MCF 10A (cell line): ENCODE results near the gene LYPLA2. TPM values are rescaled to one million over a fixed set of nuclear protein-coding genes. Genes with fewer than 3 reads are reported as not detected.
A peak's percentile ranks its signal among the peaks of the same experiment; 100 is the strongest.
"Not testable (repeated sequence)": the region's sequence is repeated elsewhere in the genome, so short reads cannot be mapped to it uniquely, and the experiment has no call there.

Experiments used
- BruUV-seq: library from RNA; stranded (reverse); fragments of 400-500 nt; replicated peaks from 2 replicates; lab custom pipeline; 2021; lab: Mats Ljungman, UMichigan
- CTCF ChIA-PET: fragments of 300-600 bp; sonication (Branson Sonifier 250); formaldehyde crosslinking; extraction: SDS; loops from one replicate; lab custom pipeline; 2021; ENCODE audit warnings: antibody characterized with exemption, inconsistent platforms; lab: Yijun Ruan, JAX
- POLR2A ChIA-PET: fragments of 300-600, 350-650 bp; sonication (Branson Sonifier 250); formaldehyde crosslinking; extraction: SDS; loops from one replicate; lab custom pipeline; 2020; ENCODE audit warnings: antibody characterized with exemption, inconsistent platforms; lab: Yijun Ruan, JAX
- DNase-seq: peaks from one replicate; pipeline ENCODE4 v3.0.0-alpha.2; 2018; ENCODE audit not compliant: unreplicated experiment
- H3K27ac Mint-ChIP-seq: one replicate; pipeline ENCODE4 v1.8.0; 2022; ENCODE audit warnings: mild to moderate bottlenecking, low read depth, mixed read lengths; ENCODE audit not compliant: unreplicated experiment
- H3K27me3 Mint-ChIP-seq: one replicate; pipeline ENCODE4 v1.8.0; 2022; ENCODE audit warnings: mixed read lengths; ENCODE audit not compliant: insufficient read depth, unreplicated experiment
- H3K36me3 Mint-ChIP-seq: one replicate; pipeline ENCODE4 v1.8.0; 2022; ENCODE audit warnings: mild to moderate bottlenecking, moderate library complexity, mixed read lengths; ENCODE audit not compliant: insufficient read depth, unreplicated experiment
- H3K4me1 Mint-ChIP-seq: one replicate; pipeline ENCODE4 v1.8.0; 2022; ENCODE audit warnings: mixed read lengths; ENCODE audit not compliant: insufficient read depth, unreplicated experiment
- H3K4me3 Mint-ChIP-seq: one replicate; pipeline ENCODE4 v1.8.0; 2022; ENCODE audit warnings: mild to moderate bottlenecking, moderate library complexity, mixed read lengths; ENCODE audit not compliant: unreplicated experiment
- H3K9me3 Mint-ChIP-seq: one replicate; pipeline ENCODE4 v1.8.0; 2022; ENCODE audit warnings: mixed read lengths; ENCODE audit not compliant: unreplicated experiment
- CTCF ChIP-seq: fragments of 200-600 bp; IDR thresholded peaks from one replicate; pipeline ENCODE4 v1.8.0; 2022; ENCODE audit warnings: antibody characterized with exemption, mild to moderate bottlenecking; ENCODE audit not compliant: unreplicated experiment
- intact Hi-C: fragments of 100-400 bp; cut with micrococcal nuclease; formaldehyde crosslinking; loops from 2 replicates; pipeline ENCODE4 v1.14.1; 2022
- total RNA-seq: library from RNA; stranded (reverse); gene quantifications from 2 replicates; pipeline ENCODE4 v1.2.3, GENCODE V29; 2022

LYPLA2 gene
- total RNA-seq, 1 experiment from 2014 or later = 35.7 TPM

- H3K27me3 Mint-ChIP-seq = no peaks in the 10 kb centered on the region
- TF ChIP-seq CTCF = no peak
- CTCF ChIA-PET = interaction anchor here (0.5 to 4.1 kb wide), 2 partner anchors 82 to 141 kb away, joined by 3 to 32 read pairs; no protein-coding TSS in a partner anchor
- intact Hi-C loops = no loop called here
- H3K9me3 Mint-ChIP-seq = no peaks in the 10 kb centered on the region
- no TSS peak for BruUV-seq
- H3K36me3 Mint-ChIP-seq = peaks cover 17% of the 10 kb centered on the region
- POLR2A ChIA-PET = interaction anchor here (0.6 to 11.5 kb wide), 5 partner anchors 15 to 122 kb away, joined by 3 to 395 read pairs (median 4); partner anchors contain the start of genes GALE, LYPLA2 and RPL11
- no peak overlapping the region for H3K4me3 Mint-ChIP-seq
- no peak overlapping the region for H3K27ac Mint-ChIP-seq
- no peak for DNase-seq
- H3K4me1 Mint-ChIP-seq = peaks cover 12% of the 10 kb centered on the region
Measured at GRCh38 chr1:23776217-23776616, 14.7 kb upstream of the LYPLA2 start.

GRCh38 chr1:23777979-23778814, 12.7 kb upstream of the LYPLA2 start, which contains the start of gene PITHD1:
TSS of gene PITHD1 (plus strand) at chr1:23778418. CDS start at chr1:23778516, 98 bp downstream.
- Mint-ChIP-seq H3K36me3 (peaks cover 33% of the 10 kb centered on the region), H3K27me3 (no peaks in the 10 kb centered on the region), H3K4me1 (peaks cover 12% of the 10 kb centered on the region), H3K4me3 (peak within 1 kb of the TSS; percentile 88), H3K27ac (peak within 1 kb of the TSS; percentile 96), H3K9me3 (no peaks in the 10 kb centered on the region)
- CTCF ChIA-PET = interaction anchor here (0.5 to 1.6 kb wide), 8 partner anchors 10 to 138 kb away, joined by 3 to 10 read pairs (median 3); partner anchors contain the start of gene GALE
- POLR2A ChIA-PET = interaction anchor here (0.5 to 11.5 kb wide), 21 partner anchors 17 to 759 kb away, joined by 3 to 395 read pairs (median 4); partner anchors contain the start of genes ELOA, GALE, HMGCL and KDM1A
- BruUV-seq = no TSS peak
- peak; percentile 84 for DNase-seq
- no peak for TF ChIP-seq CTCF
- intact Hi-C loops = no loop called here

- CTCF ChIA-PET = interaction anchor here (0.9 to 2.2 kb wide), 5 partner anchors 8 to 137 kb away, joined by 3 to 10 read pairs (median 8); no protein-coding TSS in a partner anchor
- no peak overlapping the region for H3K27ac Mint-ChIP-seq
- POLR2A ChIA-PET = interaction anchor here (0.5 to 11.5 kb wide), 19 partner anchors 14 to 904 kb away, joined by 3 to 395 read pairs (median 4); partner anchors contain the start of genes ELOA, GALE, HMGCL and LYPLA2
- no peaks in the 10 kb centered on the region for H3K27me3 Mint-ChIP-seq
- H3K9me3 Mint-ChIP-seq = no peaks in the 10 kb centered on the region
- intact Hi-C loops = no loop called here
- no peak for TF ChIP-seq CTCF
- peaks cover 12% of the 10 kb centered on the region for H3K4me1 Mint-ChIP-seq
- peaks cover 49% of the 10 kb centered on the region for H3K36me3 Mint-ChIP-seq
- H3K4me3 Mint-ChIP-seq = peak overlapping the region; percentile 88
- DNase-seq = peak; percentile 62
- no TSS peak for BruUV-seq
Measured at GRCh38 chr1:23779826-23780371, 11.0 kb upstream of the LYPLA2 start.

GRCh38 chr1:23783141-23783540, 7.8 kb upstream of the LYPLA2 start:
- H3K4me3 Mint-ChIP-seq, H3K27ac Mint-ChIP-seq, H3K27me3 Mint-ChIP-seq, intact Hi-C loops, BruUV-seq, DNase-seq, H3K9me3 Mint-ChIP-seq: not testable (repeated sequence)
- Mint-ChIP-seq H3K4me1 (peaks cover 12% of the 10 kb centered on the region), H3K36me3 (peaks cover 81% of the 10 kb centered on the region)
- ChIA-PET POLR2A (interaction anchor here (11.5 kb wide), 1 partner anchor 12 kb away, joined by 395 read pairs; the partner anchor contains the start of genes GALE and LYPLA2), CTCF (interaction anchor here (0.6 to 2.5 kb wide), 2 partner anchors 11 to 323 kb away, joined by 3 to 6 read pairs; no protein-coding TSS in a partner anchor)
